ENCODE results near the gene BCL2.

The BCL2 gene

GRCh38 chr18:63329431-63330145 is 10.0 kb upstream of the BCL2 start:
- DNase-seq (ENCODE audit: low spot score), result no peak
- FAIRE-seq, result no peak

- DNase-seq (ENCODE audit: low spot score) (no peak), FAIRE-seq (no peak)
Measured at GRCh38 chr18:63326011-63326410, 6.4 kb upstream of the BCL2 start.

DNA sequence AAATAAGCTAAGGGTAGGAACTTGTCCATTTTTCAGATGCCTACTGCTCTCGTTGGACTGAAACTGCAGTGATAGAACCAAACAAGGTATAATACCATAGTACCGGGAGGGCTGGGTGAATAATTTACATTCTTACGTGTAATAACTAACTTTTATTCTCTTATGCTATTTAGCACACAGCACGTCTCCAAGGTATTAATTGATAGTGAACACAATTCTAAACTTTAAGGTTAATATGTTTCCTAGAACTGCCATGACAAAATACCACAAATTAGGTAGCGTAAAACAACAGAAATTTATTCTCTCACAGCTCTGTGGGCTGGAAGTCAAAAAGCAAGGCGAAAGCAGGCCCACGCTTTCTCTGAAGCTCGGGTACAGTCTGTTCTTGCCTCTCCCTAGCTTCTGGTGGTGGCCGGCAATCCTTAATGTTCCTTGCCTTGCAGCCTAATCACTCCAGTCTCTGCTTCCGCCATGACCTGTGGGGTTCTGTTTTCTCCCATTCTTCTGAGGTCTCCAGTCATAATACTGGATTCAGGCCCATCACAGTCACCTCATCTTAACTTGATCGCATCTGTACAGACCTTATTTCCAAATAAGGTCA is 5.6 kb upstream of the BCL2 start:
- no peak for FAIRE-seq

GRCh38 chr18:63322908-63323634 is 3.5 kb upstream of the BCL2 start:
- FAIRE-seq, result no peak
- peak; percentile 42 for DNase-seq (ENCODE audit: low spot score)

More for the DNA sequence above, 5.6 kb upstream of the BCL2 start:
- DNase-seq (ENCODE audit: low spot score), result no peak

- no peak for DNase-seq (ENCODE audit: low spot score)
- FAIRE-seq, result no peak
Measured at GRCh38 chr18:63322206-63322605, 2.6 kb upstream of the BCL2 start.

DNA sequence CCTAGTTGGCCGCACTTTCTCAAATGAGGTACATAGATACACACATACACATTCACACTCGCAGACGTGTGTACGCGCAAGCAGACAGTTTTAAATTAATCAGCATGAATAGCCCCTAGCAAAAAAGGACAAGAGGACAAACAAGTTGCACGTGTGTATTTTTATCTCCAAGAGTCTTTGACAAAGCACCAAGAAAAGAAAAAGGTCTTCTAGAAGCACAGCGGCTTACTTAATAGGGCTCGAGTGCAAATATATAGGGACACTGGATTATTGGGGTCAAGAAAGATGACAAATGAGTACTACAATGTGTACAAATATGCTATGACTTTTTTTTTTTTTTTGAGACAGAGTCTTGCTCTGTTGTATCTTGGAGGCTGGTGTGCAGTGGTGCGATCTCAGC is 1.7 kb upstream of the BCL2 start:
- DNase-seq (ENCODE audit: low spot score) (no peak), FAIRE-seq (no peak)

- DNase-seq (ENCODE audit: low spot score) (no peak), FAIRE-seq (no peak)
Measured at GRCh38 chr18:63320975-63321265, 1.4 kb upstream of the BCL2 start.

DNA sequence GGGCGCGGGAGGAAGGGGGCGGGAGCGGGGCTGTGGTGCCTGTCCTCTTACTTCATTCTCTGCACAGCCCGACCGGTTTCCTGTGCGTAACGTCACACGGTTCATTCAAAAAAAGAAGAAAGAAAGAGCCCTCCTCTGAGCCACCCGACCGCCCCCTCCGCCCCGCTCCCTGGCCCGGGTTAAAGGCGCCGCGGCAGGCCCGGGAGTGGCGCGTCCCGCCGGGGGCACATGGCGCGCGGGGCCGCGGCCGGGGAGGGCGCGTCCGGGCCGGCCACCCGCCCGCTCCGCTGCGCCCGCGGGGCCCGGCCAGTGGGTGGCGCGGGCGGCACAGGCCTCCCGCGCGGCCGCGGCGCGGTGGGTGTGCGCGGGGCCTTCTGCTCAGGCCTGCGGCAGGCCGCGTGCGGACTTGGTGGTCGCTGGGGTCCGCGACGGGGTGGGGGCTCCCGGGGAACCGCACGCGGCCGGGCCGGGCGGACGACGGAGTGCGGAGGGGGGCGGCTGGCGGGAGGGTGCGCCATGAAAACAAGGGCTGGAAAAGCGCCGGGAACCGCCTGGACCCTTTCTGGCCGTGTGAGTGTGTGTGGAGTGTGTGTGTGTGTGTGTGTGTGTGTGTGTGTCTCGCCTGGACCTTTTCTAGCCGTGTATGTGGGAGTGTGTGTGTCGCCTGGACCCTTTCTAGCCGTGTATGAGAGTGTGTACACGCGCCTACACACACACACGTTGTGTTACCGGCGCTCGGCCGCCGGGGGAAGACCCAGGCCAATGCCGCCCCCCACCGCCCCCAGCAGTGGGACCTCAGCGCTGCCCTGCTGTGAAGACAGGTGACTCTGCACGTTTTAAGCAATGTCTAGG is 780 bp upstream of the BCL2 start:
- DNase-seq (ENCODE audit: low spot score) (peak; percentile 74), FAIRE-seq (no peak)

DNA sequence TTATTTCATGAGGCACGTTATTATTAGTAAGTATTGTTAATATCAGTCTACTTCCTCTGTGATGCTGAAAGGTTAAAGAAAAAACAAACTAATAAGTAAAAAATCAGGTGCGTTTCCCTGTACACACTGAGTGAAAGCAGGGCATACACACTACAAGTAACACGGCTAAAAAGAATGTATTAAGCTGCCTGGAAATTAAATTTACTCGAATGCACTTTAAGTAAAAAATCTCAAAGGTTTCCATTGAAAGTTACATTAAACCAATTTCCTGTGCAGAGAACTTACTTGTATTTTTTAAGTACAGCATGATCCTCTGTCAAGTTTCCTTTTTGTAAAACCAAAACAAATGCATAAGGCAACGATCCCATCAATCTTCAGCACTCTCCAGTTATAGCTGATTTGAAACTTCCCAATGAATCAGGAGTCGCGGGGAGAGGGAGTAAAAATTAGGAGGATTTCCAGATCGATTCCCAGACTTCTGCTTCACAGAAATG is 633 bp downstream of the BCL2 start:
- no peak for DNase-seq (ENCODE audit: low spot score)
- no peak for FAIRE-seq

- FAIRE-seq (no peak), DNase-seq (ENCODE audit: low spot score) (peak; percentile 27)
Measured at GRCh38 chr18:63317982-63318888, 1.3 kb downstream of the BCL2 start.

GRCh38 chr18:63317556-63317946 is 2.0 kb downstream of the BCL2 start:
- no peak for DNase-seq (ENCODE audit: low spot score)
- FAIRE-seq, result no peak

- FAIRE-seq (no peak), DNase-seq (ENCODE audit: low spot score) (no peak)
Measured at GRCh38 chr18:63316612-63317555, 2.7 kb downstream of the BCL2 start.

DNA sequence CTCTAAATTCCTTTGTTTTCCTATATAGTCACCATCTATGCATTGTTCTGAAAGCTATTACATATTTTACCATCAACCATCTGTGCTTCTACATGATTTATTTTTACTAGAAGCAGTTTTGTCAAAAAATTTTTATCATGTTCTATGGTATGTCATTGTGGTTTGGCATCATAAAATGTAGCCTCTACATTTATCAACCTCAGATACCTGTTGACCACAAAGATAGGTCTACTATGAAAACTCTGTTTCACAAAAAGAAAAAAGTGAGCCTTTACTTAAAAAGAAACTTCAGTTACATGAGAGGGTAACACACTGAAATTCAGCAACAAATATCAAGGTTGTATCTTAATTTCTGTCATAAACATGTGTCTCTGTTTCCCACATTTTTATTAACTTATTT is 3.7 kb downstream of the BCL2 start:
- DNase-seq (ENCODE audit: low spot score), result no peak
- no peak for FAIRE-seq

GRCh38 chr18:63315131-63315662 is 4.4 kb downstream of the BCL2 start:
- DNase-seq (ENCODE audit: low spot score) (no peak), FAIRE-seq (no peak)

DNA sequence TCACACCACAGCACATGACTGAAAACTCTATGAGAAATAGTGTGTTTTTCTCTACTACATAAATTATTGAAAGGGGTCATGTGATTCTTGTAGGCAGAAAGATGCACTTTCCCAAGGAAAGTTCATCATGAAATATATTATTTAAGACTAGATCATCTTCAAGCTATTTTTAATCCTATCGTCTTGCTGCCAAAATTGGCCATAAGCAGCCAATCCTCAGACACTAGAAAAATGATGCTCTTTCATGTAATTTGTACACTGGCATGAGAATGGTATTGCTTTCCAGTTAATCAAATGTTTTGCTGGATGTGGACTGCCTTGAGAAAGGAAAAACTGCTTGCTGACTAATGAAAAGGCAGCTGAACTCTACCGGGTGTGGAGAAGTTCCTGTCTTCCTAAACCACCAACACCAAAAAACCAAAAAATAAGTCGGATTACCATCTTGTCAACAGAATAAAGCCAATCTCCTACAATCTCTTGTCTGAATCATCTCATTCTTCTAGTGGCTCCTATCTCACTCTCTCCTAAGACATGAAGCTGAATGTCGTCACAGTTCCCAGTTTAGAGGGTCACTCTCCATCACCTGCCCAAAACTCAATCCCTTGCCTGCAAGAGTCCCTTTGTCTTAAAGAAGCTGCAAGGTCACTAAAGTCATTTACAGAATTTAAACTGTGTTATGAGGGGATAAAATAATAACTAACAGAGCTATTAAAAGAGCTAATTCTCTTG is 5.3 kb downstream of the BCL2 start:
- FAIRE-seq, result no peak

GRCh38 chr18:63313396-63313917 is 6.1 kb downstream of the BCL2 start:
- FAIRE-seq, result no peak
- no peak for DNase-seq (ENCODE audit: low spot score)

More for the DNA sequence above, 5.3 kb downstream of the BCL2 start:
- no peak for DNase-seq (ENCODE audit: low spot score)

- no peak for FAIRE-seq
- no peak for DNase-seq (ENCODE audit: low spot score)
Measured at GRCh38 chr18:63312737-63313395, 6.7 kb downstream of the BCL2 start.

DNA sequence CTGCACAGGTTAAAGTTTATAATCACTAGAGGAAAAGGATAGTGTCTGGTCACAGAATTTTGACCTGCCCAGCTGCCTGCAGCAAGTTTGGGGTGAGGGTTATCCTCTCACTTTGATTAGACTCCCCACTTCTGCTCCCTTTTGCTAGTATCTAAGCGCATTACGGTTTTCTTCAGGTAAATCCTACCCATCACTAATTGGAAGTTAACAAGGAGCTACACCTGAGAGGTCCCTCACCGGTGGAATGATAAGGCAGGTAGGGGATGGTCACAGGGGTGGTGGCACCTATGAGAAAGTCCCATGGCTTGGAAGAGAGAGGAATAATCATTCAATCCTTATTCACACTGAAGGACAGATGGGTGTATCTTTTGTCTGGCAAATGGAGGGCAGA is 7.6 kb downstream of the BCL2 start:
- no peak for FAIRE-seq

More for the DNA sequence above, 7.6 kb downstream of the BCL2 start:
- no peak for DNase-seq (ENCODE audit: low spot score)
